Measurements from ENCODE around the gene PCDHB8. TPM values are rescaled to one million over a fixed set of nuclear protein-coding genes. Genes with fewer than 3 reads are reported as not detected.
"Not testable (repeated sequence)": the region's sequence is repeated elsewhere in the genome, so short reads cannot be mapped to it uniquely, and the experiment has no call there.

PCDHB8 gene
- polyA plus RNA-seq, 1 experiment: 0.20 TPM

- ChIA-PET POLR2A (no interaction called here), CTCF (interaction anchor here (0.5 to 1.7 kb wide), 8 partner anchors 10 to 385 kb away, joined by 3 to 10 read pairs (median 4); partner anchors contain the start of genes PCDHB10, PCDHB14 and PCDHB7)
Measured at GRCh38 chr5:141182248-141182647, 4.7 kb downstream of the PCDHB8 start, which contains the start of gene PCDHB16. Gene PCDHB16 (plus strand): TSS chr5:141182387. CDS start chr5:141182560, 173 bp downstream.

GRCh38 chr5:141184117-141184855 lies 6.7 kb downstream of the PCDHB8 start:
- DNase-seq (ENCODE audit: low read depth, low spot score); H3K4me3 ChIP-seq (ENCODE audit: low read depth, low read length); H3K27ac ChIP-seq (ENCODE audit: low read depth, low read length); POLR2A ChIA-PET; H3K27me3 ChIP-seq (ENCODE audit: control insufficient read depth, insufficient read depth, low read length): not testable (repeated sequence)
- CTCF ChIA-PET: interaction anchor here (0.7 kb wide), 1 partner anchor 435 kb away, joined by 3 read pairs; the partner anchor contains the start of gene DIAPH1
- H3K9me3 ChIP-seq (ENCODE audit: control insufficient read depth, insufficient read depth, low read length): peaks cover 27% of the 10 kb centered on the region

More at GRCh38 chr5:141182248-141182647, 4.7 kb downstream of the PCDHB8 start, which contains the start of gene PCDHB16:
- H3K27me3 ChIP-seq (ENCODE audit: control insufficient read depth, insufficient read depth, low read length): no peaks in the 10 kb centered on the region
- H3K27ac ChIP-seq (ENCODE audit: low read depth, low read length): no peak within 1 kb of the TSS
- TF ChIP-seq, protein P1, sequence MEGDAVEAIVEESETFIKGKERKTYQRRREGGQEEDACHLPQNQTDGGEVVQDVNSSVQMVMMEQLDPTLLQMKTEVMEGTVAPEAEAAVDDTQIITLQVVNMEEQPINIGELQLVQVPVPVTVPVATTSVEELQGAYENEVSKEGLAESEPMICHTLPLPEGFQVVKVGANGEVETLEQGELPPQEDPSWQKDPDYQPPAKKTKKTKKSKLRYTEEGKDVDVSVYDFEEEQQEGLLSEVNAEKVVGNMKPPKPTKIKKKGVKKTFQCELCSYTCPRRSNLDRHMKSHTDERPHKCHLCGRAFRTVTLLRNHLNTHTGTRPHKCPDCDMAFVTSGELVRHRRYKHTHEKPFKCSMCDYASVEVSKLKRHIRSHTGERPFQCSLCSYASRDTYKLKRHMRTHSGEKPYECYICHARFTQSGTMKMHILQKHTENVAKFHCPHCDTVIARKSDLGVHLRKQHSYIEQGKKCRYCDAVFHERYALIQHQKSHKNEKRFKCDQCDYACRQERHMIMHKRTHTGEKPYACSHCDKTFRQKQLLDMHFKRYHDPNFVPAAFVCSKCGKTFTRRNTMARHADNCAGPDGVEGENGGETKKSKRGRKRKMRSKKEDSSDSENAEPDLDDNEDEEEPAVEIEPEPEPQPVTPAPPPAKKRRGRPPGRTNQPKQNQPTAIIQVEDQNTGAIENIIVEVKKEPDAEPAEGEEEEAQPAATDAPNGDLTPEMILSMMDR (IDR thresholded peaks at IDR 0.05; ENCODE audit: low read depth, low read length): peak; percentile 21; the same call in 1 of the 2 replicates
- no peak for DNase-seq (ENCODE audit: low read depth, low spot score)
- peak within 1 kb of the TSS; percentile 33 for H3K4me3 ChIP-seq (ENCODE audit: low read depth, low read length)
- peaks cover 22% of the 10 kb centered on the region for H3K9me3 ChIP-seq (ENCODE audit: control insufficient read depth, insufficient read depth, low read length)

- DNase-seq (ENCODE audit: low read depth, low spot score): no peak
- TF ChIP-seq, protein P1 (IDR thresholded peaks at IDR 0.05; ENCODE audit: low read depth, low read length): no peak
- peaks cover 26% of the 10 kb centered on the region for H3K9me3 ChIP-seq (ENCODE audit: control insufficient read depth, insufficient read depth, low read length)
- no peaks in the 10 kb centered on the region for H3K27me3 ChIP-seq (ENCODE audit: control insufficient read depth, insufficient read depth, low read length)
- ChIA-PET POLR2A (no interaction called here), CTCF (interaction anchor here (0.7 to 1.7 kb wide), 7 partner anchors 9 to 380 kb away, joined by 3 to 13 read pairs (median 3); no protein-coding TSS in a partner anchor)
- H3K27ac ChIP-seq (ENCODE audit: low read depth, low read length): no peak within 1 kb of the TSS
- no peak within 1 kb of the TSS for H3K4me3 ChIP-seq (ENCODE audit: low read depth, low read length)
Measured at GRCh38 chr5:141186897-141187512, 9.4 kb downstream of the PCDHB8 start, which contains the start of gene PCDHB9. Gene PCDHB9 (plus strand): TSS chr5:141187161. CDS start chr5:141187319, 158 bp downstream.

- H3K27ac ChIP-seq (ENCODE audit: low read depth, low read length); CTCF ChIA-PET; H3K27me3 ChIP-seq (ENCODE audit: control insufficient read depth, insufficient read depth, low read length); H3K4me3 ChIP-seq (ENCODE audit: low read depth, low read length); POLR2A ChIA-PET; DNase-seq (ENCODE audit: low read depth, low spot score): not testable (repeated sequence)
- peaks cover 23% of the 10 kb centered on the region for H3K9me3 ChIP-seq (ENCODE audit: control insufficient read depth, insufficient read depth, low read length)
Measured at GRCh38 chr5:141188682-141189081, 11.1 kb downstream of the PCDHB8 start.

DNA sequence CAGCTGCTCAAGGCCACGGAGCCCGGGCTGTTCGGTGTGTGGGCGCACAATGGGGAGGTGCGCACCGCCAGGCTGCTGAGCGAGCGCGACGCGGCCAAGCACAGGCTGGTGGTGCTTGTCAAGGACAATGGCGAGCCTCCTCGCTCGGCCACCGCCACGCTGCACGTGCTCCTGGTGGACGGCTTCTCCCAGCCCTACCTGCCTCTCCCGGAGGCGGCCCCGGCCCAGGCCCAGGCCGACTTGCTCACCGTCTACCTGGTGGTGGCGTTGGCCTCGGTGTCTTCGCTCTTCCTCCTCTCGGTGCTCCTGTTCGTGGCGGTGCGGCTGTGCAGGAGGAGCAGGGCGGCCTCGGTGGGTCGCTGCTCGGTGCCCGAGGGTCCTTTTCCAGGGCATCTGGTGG lies 11.5 kb downstream of the PCDHB8 start:
- H3K4me3 ChIP-seq (ENCODE audit: low read depth, low read length); H3K27me3 ChIP-seq (ENCODE audit: control insufficient read depth, insufficient read depth, low read length); POLR2A ChIA-PET; DNase-seq (ENCODE audit: low read depth, low spot score); H3K27ac ChIP-seq (ENCODE audit: low read depth, low read length); CTCF ChIA-PET: not testable (repeated sequence)
- H3K9me3 ChIP-seq (ENCODE audit: control insufficient read depth, insufficient read depth, low read length): peaks cover 24% of the 10 kb centered on the region

DNA sequence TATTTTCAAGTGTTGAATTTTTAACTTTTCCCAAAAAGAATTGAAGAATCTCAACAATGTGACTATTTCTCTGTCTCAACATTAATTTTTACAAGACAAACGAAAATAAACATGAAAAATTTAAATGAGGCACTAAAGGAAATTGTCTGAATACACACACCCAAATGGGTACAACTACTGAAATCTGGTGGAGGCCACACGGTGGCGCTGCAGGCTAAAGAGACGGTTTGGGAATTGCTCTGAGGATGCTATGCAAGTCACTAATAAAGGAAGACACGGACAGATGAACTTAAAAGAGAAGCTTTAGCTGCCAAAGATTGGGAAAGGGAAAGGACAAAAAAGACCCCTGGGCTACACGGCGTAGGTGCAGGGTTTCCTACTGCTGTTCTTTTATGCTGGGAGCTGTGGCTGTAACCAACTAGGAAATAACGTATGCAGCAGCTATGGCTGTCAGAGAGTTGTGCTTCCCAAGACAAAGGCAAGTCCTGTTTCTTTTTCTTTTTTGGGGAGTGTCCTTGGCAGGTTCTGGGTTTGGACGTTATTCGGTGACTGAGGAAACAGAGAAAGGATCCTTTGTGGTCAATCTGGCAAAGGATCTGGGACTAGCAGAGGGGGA lies 14.6 kb downstream of the PCDHB8 start, which contains the start of gene PCDHB10:
Gene PCDHB10 (plus strand): TSS at position 244 of the 616 bp plus-strand sequence. CDS start 200 bp downstream, at position 444.
- H3K4me3 ChIP-seq (ENCODE audit: low read depth, low read length): peak within 1 kb of the TSS; percentile 41
- no peaks in the 10 kb centered on the region for H3K27me3 ChIP-seq (ENCODE audit: control insufficient read depth, insufficient read depth, low read length)
- ChIA-PET CTCF (interaction anchor here (0.7 to 1.4 kb wide), 7 partner anchors 10 to 372 kb away, joined by 3 to 7 read pairs (median 3); partner anchors contain the start of genes PCDHB14 and PCDHB16), POLR2A (no interaction called here)
- H3K27ac ChIP-seq (ENCODE audit: low read depth, low read length): no peak within 1 kb of the TSS
- no peak for DNase-seq (ENCODE audit: low read depth, low spot score)
- peaks cover 24% of the 10 kb centered on the region for H3K9me3 ChIP-seq (ENCODE audit: control insufficient read depth, insufficient read depth, low read length)
- TF ChIP-seq, protein P1 (IDR thresholded peaks at IDR 0.05; ENCODE audit: low read depth, low read length): 0 out of 2 replicates have a peak, but pooled peaks have one; percentile 15

DNA sequence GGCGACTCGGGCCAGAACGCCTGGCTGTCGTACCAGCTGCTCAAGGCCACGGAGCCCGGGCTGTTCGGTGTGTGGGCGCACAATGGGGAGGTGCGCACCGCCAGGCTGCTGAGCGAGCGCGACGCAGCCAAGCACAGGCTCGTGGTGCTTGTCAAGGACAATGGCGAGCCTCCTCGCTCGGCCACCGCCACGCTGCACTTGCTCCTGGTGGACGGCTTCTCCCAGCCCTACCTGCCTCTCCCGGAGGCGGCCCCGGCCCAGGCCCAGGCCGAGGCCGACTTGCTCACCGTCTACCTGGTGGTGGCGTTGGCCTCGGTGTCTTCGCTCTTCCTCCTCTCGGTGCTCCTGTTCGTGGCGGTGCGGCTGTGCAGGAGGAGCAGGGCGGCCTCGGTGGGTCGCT lies 16.7 kb downstream of the PCDHB8 start:
- CTCF ChIA-PET; POLR2A ChIA-PET; DNase-seq (ENCODE audit: low read depth, low spot score); H3K27me3 ChIP-seq (ENCODE audit: control insufficient read depth, insufficient read depth, low read length); H3K4me3 ChIP-seq (ENCODE audit: low read depth, low read length); H3K27ac ChIP-seq (ENCODE audit: low read depth, low read length): not testable (repeated sequence)
- peaks cover 16% of the 10 kb centered on the region for H3K9me3 ChIP-seq (ENCODE audit: control insufficient read depth, insufficient read depth, low read length)
